Central memory CD4-positive, alpha-beta T cell (primary cell): Measurements from ENCODE around the gene PLXNC1.
"Not testable (repeated sequence)": the region's sequence is repeated elsewhere in the genome, so short reads cannot be mapped to it uniquely, and the experiment has no call there.

Source experiments
- DNase-seq: peaks from one replicate; pipeline ENCODE4 v3.0.0; 2022

The PLXNC1 gene

DNA sequence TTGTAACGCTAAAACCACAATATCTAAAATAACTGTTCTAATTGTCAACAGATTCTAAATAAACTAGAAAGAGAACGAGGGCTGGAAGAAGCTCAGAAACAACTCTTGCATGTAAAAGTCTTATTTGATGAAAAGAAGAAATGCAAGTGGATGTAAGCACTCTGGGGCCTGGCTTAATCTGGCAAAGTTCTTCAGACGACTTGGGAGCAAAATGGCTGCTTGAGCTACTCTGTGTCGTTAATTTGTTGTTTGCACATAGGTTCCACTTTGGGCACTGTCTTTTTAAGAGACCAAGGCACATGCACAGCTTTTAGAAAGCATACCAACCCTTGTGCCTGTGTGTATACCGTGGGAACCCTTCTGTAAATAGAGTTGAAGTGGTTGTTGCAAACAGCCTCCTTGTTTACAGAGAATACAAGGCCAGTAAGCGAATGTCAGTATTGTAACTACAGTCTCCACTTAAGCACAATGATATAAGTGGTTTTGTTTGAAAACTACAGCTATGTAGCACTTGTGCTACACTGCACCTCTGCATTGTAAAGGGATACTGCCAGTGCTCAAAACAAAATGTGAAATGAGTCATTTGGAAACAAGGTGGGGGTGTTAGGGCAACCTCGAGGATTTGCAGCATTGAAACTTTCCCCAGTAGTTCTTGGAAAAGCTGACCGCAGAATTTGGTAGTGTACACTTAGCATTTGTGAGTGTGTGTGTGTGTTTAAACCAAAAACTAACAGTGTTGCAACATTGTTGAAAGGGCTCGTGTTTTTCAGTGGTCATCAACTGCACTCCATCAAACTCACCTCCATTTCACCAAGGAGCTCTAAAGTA, 157.0 kb downstream of the PLXNC1 start:
- no peak for DNase-seq

DNA sequence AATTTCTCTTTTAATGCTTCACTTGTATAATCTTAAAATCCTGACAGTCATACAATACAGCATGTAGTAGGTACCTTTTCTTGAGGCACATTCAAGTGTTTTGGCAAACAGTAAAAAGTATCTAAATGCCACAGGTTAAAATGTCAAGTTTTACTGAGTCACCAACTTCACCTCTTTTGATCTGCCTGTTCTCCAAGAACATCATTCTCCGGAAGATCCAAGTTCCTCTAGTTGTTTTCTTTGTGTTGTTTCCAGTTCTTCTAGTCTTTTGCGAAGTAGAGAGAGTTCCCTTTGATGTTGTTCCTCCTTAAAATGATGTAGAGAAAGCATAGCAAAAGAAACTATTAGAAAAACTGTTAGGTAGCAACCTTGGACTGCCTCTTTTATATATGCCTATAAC, 160.2 kb downstream of the PLXNC1 start:
- DNase-seq, result no peak

DNA sequence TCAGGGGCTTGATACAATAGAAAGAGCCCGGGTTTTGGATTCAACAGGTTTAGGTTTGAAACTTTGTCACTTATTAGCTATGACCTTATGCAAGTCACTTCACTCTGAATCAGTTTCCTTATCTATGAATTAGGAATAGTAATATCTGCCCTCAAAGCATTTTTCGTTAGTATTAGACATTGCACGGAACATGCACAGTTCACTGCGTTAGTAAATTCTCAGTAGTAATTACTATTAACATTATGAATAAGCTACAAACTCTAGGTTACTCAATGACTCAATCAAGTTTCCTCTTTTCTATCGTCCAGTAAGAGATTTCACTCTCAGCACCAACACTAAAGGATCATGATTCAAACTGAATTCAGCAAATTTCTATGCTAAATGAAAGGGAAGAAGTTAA, 161.0 kb downstream of the PLXNC1 start:
- DNase-seq, result no peak

DNA sequence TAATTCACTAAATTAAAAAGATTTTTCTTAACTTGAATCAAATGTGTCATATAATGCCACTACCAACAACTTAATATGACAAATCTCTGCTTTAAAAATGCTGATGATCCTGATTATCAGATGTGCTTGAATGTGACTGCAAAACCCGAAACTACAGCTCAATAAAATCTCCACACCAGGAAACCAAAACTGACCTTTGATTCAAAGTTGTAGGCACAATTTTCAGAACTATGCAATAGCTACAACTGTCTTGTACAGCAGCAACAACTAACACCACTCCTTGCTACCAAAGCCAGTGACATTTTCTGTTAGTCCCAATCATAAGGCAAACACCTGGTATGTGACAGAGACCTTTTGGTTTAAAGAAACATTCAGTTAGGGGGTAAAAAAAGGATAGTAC, 164.0 kb downstream of the PLXNC1 start:
- no peak for DNase-seq

DNA sequence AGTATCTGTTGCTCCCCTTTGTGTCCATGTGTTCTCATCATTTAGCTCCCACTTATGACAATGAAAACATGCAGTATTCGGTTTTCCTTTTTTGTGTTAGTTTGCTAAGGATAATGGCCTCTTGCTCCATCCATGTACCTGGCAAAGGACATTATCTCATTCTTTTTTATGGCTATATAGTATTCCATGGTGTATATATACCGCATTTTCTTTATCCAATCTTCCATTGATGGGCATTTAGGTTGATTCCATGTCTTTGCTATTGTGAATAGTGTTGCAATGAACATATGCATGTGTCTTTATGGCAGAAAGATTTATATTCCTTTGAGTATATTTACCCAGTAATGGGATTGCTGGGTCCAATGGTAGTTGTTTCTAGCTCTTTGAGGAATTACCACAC, 168.2 kb downstream of the PLXNC1 start:
- not testable (repeated sequence) for DNase-seq

DNA sequence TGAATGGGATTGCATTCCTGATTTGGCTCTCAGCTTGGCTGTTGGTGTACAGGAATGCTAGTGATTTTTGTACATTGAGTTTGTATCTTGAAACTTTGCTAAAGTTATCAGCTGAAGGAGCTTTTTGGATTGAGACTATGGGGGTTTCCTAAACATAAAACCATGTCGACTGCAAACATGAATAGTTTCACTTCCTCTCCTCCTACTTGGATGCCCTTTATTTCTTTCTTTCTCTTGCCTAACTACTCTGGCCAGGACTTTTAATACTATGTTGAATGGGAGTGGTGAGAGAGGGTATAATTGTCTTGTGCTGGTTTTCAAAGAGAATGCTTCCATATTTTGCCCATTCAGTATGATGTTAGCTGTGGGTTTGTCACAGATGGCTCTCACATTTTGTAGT, 169.8 kb downstream of the PLXNC1 start:
- DNase-seq, result no peak

DNA sequence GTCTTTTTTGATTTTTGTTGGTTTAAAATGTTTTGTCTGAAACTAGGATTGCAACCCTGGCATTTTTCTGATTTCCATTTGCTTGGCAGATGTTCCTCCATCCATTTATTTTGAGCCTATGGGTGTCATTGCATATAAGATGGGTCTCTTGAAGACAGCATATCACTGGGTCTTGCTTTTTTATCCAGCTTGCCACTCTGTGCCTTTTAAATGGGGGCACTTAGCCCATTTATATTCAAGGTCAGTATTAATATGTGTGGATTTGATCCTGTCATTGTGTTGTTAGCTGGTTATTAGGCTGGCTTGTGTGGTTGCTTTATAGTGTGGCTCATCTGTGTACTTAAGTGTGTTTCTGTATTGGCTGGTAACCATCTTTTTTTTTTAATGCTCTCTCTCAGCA, 171.7 kb downstream of the PLXNC1 start:
- DNase-seq, result no peak

DNA sequence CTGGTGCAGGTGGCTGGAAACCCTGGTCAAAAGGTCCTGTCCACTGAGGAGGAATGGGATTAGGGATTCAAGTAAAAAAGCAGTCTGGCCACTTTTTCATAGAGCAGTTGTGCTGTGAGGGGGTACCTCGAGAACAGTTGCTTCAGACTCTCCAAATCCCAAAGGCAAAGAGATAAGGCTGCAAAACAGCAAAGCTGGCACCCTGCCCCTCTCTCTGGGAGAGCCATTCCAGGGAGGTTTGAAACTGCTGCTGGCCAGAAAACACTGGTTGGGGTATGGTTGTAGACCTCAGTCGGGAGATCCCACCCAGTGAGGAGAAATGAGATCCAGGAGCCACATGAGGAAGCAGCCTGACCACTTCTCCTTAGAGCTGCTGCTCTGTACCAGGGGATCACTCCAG, 174.0 kb downstream of the PLXNC1 start:
- no peak for DNase-seq

DNA sequence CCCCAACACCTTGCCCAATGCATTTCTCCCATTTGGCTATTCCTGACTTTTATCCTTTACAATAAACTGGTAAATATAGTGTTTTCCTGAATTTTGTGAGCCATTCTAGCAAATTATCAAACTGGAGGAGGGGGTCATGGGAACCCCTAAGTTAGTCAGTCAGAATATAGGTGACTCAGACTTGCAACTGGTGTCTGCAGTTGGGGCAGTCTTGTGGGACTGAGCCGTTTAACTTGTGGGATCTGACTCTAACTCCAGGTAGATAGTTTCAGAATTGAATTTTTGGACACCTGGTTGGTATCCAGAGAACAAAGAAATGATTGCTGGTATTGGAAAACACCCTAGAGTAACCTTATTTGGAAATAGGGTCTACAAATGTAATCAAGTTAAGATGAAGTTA, 177.9 kb downstream of the PLXNC1 start:
- DNase-seq, result no peak

DNA sequence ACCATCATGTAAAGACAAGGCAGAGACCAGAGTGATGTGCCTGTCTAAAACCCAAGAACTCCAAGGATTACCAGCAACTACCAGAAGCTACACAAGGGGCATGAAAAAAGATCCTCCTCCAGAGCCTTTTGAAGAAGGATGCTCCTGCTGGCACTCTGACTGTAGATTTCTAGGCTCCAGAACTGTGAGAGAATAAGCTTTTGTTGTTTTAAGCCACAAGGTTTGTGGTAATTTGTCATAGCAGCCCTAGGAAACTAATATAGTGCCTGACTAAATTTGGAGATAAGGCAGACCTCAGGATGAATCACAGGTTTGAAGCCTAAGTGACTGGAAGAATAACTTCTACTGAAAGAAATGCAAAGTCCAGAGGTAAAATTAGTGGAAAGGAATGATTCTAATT, 178.3 kb downstream of the PLXNC1 start:
- no peak for DNase-seq

DNA sequence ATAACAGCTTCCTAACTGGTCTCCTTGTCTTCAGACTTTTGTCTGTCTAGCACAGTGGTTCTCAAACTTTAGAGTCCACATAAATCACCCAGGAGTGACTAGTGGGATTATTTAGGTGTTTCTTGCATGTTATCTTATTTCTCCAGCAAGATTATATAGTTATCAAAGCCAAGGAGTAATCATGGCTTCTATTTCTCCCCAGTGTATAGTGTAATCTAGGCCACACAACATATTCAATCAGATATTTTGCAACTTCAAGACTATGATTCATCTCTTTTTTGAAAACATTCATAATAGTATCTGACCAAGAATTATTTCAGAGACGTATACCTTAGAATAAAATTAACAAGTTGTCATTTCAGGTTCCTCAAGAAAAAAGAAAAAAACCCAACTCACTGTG, 179.4 kb downstream of the PLXNC1 start:
- DNase-seq, result no peak

DNA sequence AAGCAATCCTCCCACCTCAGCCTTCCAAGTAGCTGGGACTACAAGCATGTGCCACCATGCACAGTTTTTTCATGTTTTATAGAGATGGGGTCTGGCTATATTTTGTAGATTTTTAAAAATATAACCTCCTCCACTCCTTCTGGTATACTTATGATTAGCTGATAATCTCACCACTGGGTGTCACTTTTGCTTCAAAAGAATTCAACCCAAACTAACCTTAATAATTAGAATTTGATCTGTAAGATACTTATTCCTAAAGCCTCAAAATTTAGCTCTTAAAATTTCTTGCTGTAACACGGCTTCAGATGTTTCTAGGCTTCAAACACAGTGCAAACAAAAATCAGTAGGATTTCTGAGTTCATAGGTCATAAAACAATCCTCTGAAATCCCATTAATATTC, 181.0 kb downstream of the PLXNC1 start:
- no peak for DNase-seq

DNA sequence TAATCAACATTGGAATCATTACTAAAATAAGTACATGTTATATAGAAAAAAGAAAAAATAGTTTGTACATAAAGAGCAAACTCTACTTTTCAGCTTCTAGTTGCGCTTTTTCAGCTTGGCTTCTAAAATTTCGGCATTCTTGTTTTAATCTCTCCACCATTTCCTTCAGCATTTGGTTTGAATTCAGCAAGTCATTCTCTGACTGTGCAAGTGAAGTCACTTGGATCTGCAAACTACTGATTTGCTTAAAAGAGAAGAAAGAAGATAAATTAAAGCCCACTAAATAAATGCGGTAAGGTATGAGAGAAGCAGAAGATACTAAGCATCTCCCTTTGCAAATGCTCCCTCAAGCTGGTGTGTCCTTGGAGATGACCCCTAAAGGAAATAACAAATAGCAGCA, 185.0 kb downstream of the PLXNC1 start:
- no peak for DNase-seq

DNA sequence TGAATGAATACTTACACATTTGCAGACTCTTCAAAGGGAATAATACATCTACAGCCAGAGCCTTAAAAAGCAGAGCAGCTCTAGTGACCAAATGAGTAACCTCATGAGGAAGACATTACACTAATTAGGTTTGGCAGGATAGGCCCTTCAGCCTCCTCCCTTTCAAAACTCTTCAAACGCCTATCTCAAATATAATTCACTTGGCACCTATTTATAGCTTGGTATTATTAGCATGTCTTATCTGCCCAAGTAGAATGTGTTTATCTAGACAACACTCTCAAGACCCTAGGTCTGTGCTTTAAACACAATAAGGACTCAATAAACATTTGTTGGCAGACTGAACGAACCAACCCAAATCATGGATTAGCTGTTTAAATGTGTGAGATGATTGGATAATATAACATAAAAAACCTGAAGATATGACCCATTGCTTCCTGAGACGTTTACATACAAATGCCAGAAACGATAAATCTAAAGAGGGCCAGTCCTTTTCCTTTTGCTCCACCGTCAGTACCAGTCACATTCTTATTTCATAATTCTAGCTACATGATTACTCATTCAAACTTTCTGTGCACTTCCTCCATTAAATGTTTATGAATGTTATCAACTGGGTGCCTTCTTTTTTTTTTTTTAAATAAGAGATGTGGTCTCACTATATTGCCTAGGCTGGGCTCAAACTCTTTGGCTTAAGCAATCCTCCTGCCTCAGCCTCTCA, 188.0 kb downstream of the PLXNC1 start:
- DNase-seq, result no peak

DNA sequence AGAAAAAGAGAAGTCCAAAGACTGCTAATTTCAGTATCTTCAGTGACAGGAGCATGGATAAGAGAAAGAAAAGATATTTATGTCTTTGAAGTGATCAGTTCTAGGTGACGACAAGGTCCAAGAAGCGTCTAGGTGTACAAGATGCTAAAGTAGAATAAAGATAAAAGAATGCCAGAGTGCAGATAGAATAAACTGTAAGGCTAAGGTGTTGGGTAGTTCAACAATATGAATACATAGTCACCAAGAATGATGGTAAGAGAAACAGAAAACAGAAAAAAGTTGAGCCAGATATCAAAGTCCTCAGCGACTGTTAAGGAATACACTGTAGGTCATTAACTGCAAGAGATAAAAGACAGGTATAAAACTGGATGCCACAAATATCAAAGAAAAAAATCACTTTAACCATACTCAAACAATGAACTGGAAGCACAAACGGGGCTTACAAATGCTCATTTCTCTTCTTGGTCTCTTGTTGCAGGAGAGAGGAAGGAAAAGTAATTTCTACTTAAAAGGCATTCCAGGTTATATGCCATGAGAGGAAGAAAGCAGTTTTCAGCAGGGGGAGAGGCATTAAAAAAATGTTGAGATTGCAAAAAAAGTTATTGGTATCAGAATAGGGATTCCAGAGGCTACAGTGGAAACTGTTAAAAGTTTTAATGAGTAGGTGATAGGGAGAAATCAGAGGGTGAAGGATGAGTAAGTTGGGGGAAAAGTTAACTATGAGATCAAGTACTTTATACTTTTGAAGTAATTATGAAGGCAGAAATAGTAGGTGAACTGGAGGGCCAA, 189.8 kb downstream of the PLXNC1 start:
- DNase-seq, result no peak

DNA sequence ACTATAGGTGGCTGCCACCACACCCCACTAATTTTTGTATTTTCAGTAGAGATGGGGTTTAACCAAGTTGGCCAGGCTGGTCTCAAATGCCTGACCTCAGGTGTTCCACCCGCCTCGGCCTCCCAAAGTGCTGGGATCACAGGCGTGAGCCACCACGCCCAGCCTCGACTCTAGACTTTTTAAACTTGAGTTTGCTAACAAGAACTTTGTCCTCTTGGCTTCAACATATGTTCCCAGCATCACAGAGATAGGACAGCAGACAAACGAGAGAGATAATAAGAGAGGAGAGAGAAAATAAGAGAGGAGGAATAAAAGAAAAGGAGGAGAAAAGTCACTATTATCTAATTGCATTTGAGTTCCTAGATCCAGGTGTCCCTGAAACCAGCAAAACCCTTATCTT, 192.2 kb downstream of the PLXNC1 start:
- DNase-seq, result no peak

DNA sequence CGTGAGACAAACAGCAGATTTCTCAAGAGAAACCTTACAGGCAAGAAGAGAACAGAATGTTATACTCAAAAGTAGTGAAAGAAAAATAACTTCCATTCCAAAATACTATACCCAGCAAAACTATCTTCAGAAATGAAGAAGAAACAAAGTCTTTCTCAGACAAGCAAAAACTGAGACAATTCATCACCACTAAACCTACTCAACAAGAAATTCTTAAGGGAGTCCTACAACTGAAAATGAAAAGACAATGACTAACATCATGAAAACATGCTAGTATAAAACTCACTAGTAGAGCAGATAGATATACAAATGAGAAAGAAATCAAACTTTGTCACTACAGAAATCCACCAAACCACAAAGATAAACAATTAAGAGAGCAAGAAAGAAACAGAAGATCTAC, 204.8 kb downstream of the PLXNC1 start:
- DNase-seq, result no peak
